GM21423 (cell line): Measurements from ENCODE around the gene ONECUT3.

Experiments
- ATAC-seq: cut with Tn5 transposase; IDR thresholded peaks from one replicate; pipeline ENCODE4 v1.9.1; 2021; ENCODE audit warnings: mild to moderate bottlenecking, moderate library complexity; ENCODE audit not compliant: unreplicated experiment

ONECUT3 gene

DNA sequence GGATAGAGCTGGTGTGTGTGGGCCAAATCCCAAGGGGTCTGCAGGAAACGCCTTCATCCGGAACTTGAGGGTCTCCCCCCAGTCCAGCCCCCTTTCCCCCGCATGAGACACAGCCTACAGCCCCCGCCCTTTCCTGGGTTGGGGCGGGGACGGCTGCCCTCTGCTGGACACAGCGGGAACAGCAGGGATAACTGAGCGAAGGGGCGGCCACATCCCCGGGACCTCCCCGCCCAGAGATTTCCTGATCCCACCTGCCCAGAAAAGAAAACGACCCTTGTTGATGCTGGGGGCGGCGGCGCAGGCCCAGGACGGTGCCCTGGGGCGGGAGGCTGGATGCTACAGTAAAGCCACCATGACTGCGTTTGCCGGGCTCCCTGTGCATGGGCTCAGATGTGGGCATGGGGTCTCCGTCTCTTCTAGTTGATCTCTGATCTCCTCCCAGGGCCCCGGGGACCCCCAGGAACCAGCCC, 14.2 kb downstream of the ONECUT3 start:
- no peak for ATAC-seq

GRCh38 chr19:1768248-1768647, 14.9 kb downstream of the ONECUT3 start:
- ATAC-seq = no peak

- no peak for ATAC-seq
Observed at GRCh38 chr19:1768918-1769644, 15.8 kb downstream of the ONECUT3 start.

- no peak for ATAC-seq
Observed at GRCh38 chr19:1769645-1769985, 16.3 kb downstream of the ONECUT3 start.

- ATAC-seq = no peak
Observed at GRCh38 chr19:1770866-1771576, 17.7 kb downstream of the ONECUT3 start.

DNA sequence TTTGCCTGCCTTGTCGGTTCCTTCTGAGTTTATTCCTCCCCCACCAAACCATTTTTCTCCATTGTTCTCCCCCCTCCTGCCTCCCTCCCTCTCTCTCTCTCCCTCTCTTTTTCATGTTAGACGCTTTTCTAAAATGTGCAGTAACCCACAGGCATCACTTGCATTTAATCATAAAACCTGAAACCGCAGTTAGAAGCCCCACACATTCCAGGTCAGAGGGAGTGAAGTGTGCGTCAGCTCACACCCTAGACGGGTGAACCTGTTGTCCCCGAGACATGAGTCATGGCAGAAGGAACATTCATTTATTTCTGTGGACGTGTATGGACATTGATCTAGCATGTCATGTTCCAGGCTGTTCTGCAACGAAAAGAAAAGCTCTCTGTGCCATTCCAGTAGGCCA, 19.9 kb downstream of the ONECUT3 start:
- no peak for ATAC-seq

- no peak for ATAC-seq
Observed at GRCh38 chr19:1774989-1775772, 21.9 kb downstream of the ONECUT3 start.

GRCh38 chr19:1775951-1776605, 22.8 kb downstream of the ONECUT3 start:
- ATAC-seq = no peak

- no peak for ATAC-seq
Observed at GRCh38 chr19:1776606-1777147, 23.4 kb downstream of the ONECUT3 start.

DNA sequence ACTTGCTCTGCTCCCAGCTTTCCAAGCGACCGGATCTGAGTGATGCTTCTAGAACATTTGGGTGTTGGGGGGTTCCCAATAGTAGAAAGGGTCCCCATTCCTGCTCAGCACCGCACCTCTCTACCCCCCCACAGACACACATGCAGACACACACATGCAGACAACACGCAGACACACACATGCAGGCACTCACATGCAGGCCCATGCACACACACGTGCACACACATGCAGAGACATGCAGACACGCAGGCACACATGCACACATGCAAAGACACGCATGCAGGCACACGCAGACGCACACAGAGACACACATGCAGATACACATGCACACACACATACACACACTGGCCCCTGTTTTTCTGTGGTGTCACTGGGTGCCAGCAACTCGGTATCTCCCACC, 23.8 kb downstream of the ONECUT3 start:
- no peak for ATAC-seq

DNA sequence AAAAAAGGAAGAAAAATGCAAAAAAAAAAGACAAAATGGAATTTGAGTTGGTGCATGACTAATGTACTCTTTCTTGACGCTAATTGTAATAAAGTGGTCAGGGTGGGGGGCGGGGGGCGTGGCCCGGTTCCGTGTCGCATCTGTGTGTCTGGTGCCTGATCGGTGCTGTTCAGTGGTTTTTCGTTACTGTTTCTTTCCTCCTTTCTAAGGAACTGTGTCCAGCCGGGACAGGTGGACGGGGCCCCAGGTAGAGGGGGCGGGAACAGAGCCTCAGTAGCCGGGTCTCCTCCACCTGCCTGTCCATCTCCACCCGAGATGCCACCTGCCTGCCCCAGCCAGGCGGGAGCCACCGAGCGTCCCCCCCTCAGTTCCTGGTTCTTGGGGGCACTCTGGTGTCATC, 26.3 kb downstream of the ONECUT3 start:
- no peak for ATAC-seq

DNA sequence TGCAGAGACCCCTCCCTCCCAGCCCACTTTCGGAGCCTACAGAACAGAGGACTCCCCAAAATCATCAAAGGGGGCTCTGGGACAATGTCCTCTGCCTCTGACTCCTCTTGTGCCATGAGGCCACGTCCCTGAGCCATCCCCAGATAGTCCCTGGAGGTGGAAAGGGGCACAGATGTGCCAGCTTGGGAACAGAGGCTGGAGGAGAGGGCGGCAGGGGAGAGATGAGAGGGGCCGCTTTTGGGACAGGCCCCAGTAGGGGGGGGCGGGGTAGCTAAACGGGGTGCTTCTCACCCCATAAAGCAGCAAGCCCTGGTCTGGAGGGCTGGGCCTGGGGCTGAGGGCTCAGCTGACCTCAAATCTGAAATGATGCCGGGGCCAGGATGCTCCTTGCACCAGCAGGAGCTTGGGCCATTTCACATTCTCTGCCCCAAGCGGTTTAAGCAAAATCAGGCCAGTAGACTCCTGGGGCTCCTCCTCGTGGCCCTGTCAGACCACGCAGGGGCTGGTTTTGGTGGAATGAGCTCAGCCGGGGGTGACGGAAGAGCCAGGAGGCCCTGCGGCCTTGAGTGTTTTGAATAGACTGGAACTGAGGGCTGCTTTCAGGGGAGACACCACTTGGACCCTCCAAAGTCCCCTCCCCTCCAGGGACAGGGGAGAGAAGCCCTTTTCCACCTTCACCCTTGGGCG, 27.1 kb downstream of the ONECUT3 start:
- ATAC-seq = no peak

DNA sequence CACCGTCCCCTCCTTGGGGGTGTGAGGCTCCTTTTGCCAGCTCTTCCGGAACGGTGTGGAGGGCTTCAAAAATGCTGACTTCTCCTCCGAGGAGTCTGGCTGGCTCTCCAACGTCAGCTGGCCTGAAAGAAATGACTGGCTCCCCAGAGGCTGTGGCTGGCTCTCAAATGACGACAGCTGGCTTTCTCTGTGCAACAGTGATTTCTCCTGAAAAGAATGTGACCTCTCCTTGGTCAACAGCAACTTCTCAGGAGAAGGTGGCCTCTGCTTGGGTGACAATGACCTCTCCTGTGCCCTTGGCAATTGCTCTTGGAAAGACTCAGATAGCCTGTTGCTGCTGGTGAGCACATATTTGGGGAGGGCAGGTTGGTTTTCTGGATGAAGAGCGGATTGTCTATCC, 29.2 kb downstream of the ONECUT3 start:
- ATAC-seq = no peak

GRCh38 chr19:1783354-1783753, 30.0 kb downstream of the ONECUT3 start:
- no peak for ATAC-seq

DNA sequence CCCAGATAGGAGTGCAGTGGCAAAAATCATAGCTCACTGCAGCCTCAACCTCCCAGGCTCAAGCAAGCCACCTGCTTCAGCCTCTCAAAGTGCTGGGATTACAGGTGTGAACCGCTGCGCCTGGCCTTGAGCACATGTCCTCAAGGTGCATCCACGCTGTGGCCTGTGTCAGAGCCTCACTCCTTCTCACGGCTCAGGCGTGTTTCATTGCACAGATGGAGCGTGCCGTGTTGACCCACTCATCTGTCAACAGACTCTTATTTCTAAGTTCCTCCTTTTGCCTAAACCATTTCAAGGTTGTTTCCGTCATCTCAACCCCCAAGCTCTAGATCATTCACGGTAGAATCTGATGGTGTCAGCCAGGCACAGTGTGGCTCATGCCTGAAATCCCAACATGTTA, 30.6 kb downstream of the ONECUT3 start:
- no peak for ATAC-seq

GRCh38 chr19:1785310-1785709, 32.0 kb downstream of the ONECUT3 start:
- no peak for ATAC-seq

DNA sequence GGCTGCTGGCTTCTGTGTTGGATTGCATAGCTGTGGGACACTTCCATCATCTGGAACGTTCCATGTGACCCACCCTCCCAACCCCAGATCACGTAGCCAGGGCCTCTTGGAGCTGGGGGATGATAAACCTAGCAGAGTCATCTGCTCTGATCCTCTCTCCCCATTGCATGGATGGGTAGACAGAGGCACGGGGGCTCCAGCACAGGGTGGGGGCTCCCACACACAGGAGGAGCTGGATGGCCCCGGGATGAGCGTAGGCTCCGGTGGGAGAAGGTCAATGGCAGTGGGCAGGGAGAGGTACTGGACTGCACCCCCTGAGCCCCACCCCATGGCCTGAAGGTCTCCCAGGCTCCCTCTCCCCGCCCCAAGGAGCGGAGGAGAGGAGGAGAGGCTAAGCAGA, 33.4 kb downstream of the ONECUT3 start:
- no peak for ATAC-seq

- no peak for ATAC-seq
Observed at GRCh38 chr19:1787116-1787515, 33.8 kb downstream of the ONECUT3 start.

DNA sequence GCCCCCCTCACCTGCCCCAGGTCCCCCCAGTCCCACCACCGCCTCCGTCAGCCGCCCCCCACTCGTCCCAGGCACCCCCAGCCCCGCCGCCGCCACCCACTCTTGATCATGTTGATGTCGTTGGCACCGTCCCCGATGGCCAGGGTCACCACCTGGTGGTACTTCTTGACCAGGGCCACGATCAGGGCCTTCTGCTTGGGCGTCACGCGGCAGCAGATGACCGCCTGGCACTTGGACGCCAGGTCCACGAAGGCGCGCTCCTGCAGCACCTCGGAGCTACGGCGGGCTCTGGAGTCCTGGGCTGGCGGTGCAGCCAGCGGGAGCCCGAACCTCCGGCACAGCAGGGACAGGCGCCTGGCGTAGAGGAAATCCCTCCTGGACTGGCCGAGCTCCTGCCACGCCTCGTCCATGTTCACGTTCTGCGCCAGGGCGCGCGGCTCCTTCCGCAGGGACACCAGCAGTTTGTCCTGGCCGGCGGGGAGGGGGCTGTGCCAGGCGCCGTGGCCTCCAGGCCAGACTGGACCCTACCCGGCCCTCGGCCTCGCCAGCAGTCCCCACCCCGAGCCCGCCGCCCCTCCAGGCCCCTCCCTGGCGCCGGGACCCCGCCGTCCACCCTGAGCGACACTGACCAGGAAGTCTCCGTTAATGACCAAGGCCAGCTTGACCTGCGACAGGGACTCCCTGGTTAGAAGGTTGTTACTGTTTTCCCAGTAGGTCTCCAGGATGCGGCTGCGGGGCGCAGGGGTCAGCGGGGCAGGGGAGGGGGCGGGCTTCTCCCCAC, 36.1 kb downstream of the ONECUT3 start:
- ATAC-seq = no peak
